Neural cell (in vitro differentiated cells): ENCODE results near the gene ANKRD34B.

Source experiments
- POLR2AphosphoS5 ChIP-seq: IDR thresholded peaks from 2 replicates; pipeline ENCODE4 v1.6.1; 2012
- TF ChIP-seq, protein P1 (sequence below): fragments of 450-650 bp; IDR thresholded peaks from 2 replicates; pipeline ENCODE4 v1.5.1; 2014; ENCODE audit warnings: antibody characterized with exemption, mild to moderate bottlenecking, moderate library complexity; ENCODE audit not compliant: poor library complexity, severe bottlenecking

DNA sequence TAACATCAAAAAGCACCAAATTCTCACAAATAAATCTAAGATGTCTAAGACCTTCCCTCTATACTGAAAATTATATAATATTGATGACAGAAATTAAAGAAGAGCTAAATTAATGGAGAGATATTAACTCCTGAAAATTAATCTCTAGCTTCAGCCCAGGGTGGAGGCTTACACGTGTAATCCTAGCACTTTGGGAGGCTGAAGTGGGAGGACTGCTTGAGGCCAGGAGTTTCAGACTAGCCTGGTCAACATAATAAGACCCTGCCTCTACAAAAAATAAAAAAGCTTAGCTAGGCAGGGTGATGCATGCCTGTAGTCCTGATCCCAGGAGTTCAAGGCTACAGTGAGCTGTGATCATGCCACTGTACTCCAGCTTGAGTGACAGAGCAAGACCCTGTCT lies 39.6 kb upstream of the ANKRD34B start:
- TF ChIP-seq, protein P1, sequence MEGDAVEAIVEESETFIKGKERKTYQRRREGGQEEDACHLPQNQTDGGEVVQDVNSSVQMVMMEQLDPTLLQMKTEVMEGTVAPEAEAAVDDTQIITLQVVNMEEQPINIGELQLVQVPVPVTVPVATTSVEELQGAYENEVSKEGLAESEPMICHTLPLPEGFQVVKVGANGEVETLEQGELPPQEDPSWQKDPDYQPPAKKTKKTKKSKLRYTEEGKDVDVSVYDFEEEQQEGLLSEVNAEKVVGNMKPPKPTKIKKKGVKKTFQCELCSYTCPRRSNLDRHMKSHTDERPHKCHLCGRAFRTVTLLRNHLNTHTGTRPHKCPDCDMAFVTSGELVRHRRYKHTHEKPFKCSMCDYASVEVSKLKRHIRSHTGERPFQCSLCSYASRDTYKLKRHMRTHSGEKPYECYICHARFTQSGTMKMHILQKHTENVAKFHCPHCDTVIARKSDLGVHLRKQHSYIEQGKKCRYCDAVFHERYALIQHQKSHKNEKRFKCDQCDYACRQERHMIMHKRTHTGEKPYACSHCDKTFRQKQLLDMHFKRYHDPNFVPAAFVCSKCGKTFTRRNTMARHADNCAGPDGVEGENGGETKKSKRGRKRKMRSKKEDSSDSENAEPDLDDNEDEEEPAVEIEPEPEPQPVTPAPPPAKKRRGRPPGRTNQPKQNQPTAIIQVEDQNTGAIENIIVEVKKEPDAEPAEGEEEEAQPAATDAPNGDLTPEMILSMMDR = no peak
- TF ChIP-seq POLR2AphosphoS5 = no peak
